ENCODE results near the gene WDR26.

DNA sequence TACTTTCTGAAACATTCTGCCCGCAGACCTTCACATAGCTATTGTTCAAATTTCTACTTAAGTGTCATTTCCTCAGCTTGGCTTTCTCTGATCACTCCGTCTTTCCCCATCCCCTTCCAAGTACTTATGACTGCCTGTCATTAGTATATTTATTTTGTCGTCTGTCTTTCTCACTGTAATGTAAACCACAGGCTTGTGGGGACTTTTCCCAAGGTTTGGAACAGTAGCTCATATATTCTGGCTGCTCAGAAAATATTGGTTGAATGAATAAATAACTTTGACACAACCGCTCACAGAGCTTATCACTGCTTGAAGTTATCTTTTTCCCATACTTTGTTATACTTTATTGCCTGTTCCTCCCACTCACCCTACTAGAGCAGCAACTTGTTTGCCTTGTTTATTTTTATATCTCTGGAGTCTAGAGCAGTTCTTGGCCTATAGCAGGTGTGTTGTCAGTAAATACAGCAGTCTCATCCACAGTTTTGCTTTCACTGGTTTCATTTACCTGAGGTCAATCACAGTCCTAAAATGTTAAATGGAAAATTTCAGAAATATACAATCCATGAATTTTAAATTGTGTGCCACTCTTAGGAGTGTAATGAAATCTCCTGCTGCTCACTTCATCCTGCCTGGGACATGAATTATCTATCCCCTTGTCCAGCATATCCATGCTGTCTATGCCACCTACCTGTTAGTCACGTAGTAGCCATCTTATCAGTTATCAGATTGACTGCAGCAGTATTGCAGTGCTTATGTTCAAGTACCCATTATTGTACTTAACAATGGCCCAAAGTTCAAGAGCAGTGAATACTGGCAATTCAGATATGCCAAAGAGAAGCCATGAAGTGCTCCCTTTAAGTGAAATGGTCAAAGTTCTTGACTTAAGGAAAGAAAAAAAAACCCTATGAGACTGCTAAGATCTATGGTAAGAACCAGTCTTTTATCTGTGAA, 80.3 kb downstream of the WDR26 start:
- TF ChIP-seq, protein P1, sequence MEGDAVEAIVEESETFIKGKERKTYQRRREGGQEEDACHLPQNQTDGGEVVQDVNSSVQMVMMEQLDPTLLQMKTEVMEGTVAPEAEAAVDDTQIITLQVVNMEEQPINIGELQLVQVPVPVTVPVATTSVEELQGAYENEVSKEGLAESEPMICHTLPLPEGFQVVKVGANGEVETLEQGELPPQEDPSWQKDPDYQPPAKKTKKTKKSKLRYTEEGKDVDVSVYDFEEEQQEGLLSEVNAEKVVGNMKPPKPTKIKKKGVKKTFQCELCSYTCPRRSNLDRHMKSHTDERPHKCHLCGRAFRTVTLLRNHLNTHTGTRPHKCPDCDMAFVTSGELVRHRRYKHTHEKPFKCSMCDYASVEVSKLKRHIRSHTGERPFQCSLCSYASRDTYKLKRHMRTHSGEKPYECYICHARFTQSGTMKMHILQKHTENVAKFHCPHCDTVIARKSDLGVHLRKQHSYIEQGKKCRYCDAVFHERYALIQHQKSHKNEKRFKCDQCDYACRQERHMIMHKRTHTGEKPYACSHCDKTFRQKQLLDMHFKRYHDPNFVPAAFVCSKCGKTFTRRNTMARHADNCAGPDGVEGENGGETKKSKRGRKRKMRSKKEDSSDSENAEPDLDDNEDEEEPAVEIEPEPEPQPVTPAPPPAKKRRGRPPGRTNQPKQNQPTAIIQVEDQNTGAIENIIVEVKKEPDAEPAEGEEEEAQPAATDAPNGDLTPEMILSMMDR (IDR thresholded peaks at IDR 0.05; ENCODE audit: borderline replicate concordance, extremely low read depth, low read length, poor library complexity, severe bottlenecking) = no peak
- TF ChIP-seq EZH2 (IDR thresholded peaks at IDR 0.05; ENCODE audit: borderline replicate concordance, low read depth, low read length, severe bottlenecking) = no peak
